Measurements from ENCODE around the gene TIMMDC1.

GRCh38 chr3:119500265-119500664 is 1.9 kb downstream of the TIMMDC1 start:
- TF ChIP-seq CTCF (IDR thresholded peaks at IDR 0.05) = no peak
- no peak for TF ChIP-seq EZH2phosphoT487 (IDR thresholded peaks at IDR 0.05)
- TF ChIP-seq EZH2 (IDR thresholded peaks at IDR 0.05) = no peak

All from neural progenitor cell (in vitro differentiated cells).